Pancreas (tissue), 10 donors: Measurements from ENCODE around the gene FCER2. TPM values are rescaled to one million over a fixed set of nuclear protein-coding genes. Genes with fewer than 3 reads are reported as not detected.
A peak's percentile ranks its signal among the peaks of the same experiment; 100 is the strongest.

Experiments used
- ATAC-seq, 4 donors: fragments of 200-7000 bp; cut with Tn5 transposase; one replicate each; pipeline versions ENCODE4 v1.8.0 to v1.9.1; 2020; ENCODE audit warnings: mild to moderate bottlenecking in 4 of 4, moderate library complexity in 4 of 4
- DNase-seq, 6 donors: peaks; one replicate each; pipeline ENCODE4 v3.0.0-alpha.2; 2020
- FAIRE-seq: peaks from 2 replicates; lab custom pipeline; 2012; peaks lifted over from hg19 to GRCh38; lab: Jason Lieb, UNC
- H3K27ac ChIP-seq, 4 donors: fragments of 200-600 bp; sonication (generic); 1 replicate in 3 of 4; 2 replicates in 1 of 4; pipeline versions ENCODE4 v1.5.0 to v1.8.0; 2020
- H3K27me3 ChIP-seq, 4 donors: fragments of 200-600 bp; one replicate each; pipeline ENCODE4 v1.8.0; 2021
- H3K36me3 ChIP-seq, 3 donors: fragments of 200-600 bp; sonication (generic) in 1 of 3; one replicate each; pipeline versions ENCODE4 v1.5.0 to v1.8.0; 2020 to 2021
- H3K4me1 ChIP-seq, 3 donors: fragments of 200-600 bp; one replicate each; pipeline ENCODE4 v1.8.0; 2021
- H3K4me3 ChIP-seq, 4 donors: fragments of 200-600 bp; sonication (generic) in 2 of 4; one replicate each; pipeline versions ENCODE4 v1.5.0 to v1.8.0; 2020 to 2021
- H3K9me3 ChIP-seq, 4 donors: fragments of 200-600 bp; one replicate each; pipeline ENCODE4 v1.8.0; 2021
- WGBS, 2 donors: extraction: QIAGEN DNeasy Blood & Tissue Kit; methylation state at CpG; one replicate each; pipeline ENCODE4 v1.1.7; 2013; 5-methylcytosine and 5-hydroxymethylcytosine counted together
- intact Hi-C, 3 donors: fragments of 100-400 bp; cut with DNase I; formaldehyde crosslinking; loops; one replicate each; pipeline versions ENCODE4 v1.11.1 to v1.14.2; 2022
- polyA plus RNA-seq, 2 donors: library from polyadenylated mRNA; stranded (reverse); fragments of 200-250 nt; gene quantifications; one replicate each; pipeline ENCODE4 v1.2.3, GENCODE V29; 2013
- total RNA-seq, 6 donors: library from RNA; stranded (reverse); fragmentation: NEBNext Ultra II Directional in 4 of 6; extraction: Animal tissue kit (Norgen Biotek cat#: 25700) in 4 of 6; gene quantifications; one replicate each; pipeline versions ENCODE4 v1.2.1 to v1.2.4, GENCODE V29; 2021 to 2023
- TF ChIP-seq, protein P1 (sequence below), 4 donors: fragments of 200-600 bp; sonication (generic) in 3 of 4; IDR thresholded peaks; one replicate each; pipeline versions ENCODE4 v1.5.0 to v1.8.0; 2021; ENCODE audit warnings: antibody characterized with exemption in 4 of 4
- donor health status: healthy with polysubstance abuse.
- donor health status: DM: no; HTN: no; CAD: no; lungs with moderate emphysema.
- donor health status: DM: no; HTN: no; CAD: no.
- donor health status: control.
- donor health status: control.
- donor health status: Bipolar disorder and iron deficiency.
- donor health status: DM: yes; HTN: yes; CAD: no.
- donor health status: DM: no; HTN: no; CAD: no.
- donor health status: DM: no; HTN: no; CAD: no.
- donor health status: DM: yes; HTN: yes; CAD: no.

The FCER2 gene
- total and polyA plus RNA-seq, 8 donors: 0.08 to 0.51 (median 0.19) TPM; not detected in 5

- Histone ChIP-seq H3K36me3 (peaks cover 0 to 6% (median 0%) of the 10 kb centered on the region in 3 donors), H3K4me1 (peaks cover 0 to 3% (median 0%) of the 10 kb centered on the region in 3 donors), H3K27ac (no peak overlapping the region), H3K27me3 (no peaks in the 10 kb centered on the region), H3K4me3 (peak overlapping the region in 2 of 4 donors; percentile 99 to 100), H3K9me3 (no peaks in the 10 kb centered on the region)
- FAIRE-seq (no peak), ATAC-seq (no peak), DNase-seq (peak in 2 of 6 donors; percentile 28 to 49)
- TF ChIP-seq, protein P1, sequence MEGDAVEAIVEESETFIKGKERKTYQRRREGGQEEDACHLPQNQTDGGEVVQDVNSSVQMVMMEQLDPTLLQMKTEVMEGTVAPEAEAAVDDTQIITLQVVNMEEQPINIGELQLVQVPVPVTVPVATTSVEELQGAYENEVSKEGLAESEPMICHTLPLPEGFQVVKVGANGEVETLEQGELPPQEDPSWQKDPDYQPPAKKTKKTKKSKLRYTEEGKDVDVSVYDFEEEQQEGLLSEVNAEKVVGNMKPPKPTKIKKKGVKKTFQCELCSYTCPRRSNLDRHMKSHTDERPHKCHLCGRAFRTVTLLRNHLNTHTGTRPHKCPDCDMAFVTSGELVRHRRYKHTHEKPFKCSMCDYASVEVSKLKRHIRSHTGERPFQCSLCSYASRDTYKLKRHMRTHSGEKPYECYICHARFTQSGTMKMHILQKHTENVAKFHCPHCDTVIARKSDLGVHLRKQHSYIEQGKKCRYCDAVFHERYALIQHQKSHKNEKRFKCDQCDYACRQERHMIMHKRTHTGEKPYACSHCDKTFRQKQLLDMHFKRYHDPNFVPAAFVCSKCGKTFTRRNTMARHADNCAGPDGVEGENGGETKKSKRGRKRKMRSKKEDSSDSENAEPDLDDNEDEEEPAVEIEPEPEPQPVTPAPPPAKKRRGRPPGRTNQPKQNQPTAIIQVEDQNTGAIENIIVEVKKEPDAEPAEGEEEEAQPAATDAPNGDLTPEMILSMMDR (IDR thresholded peaks at IDR 0.05): no peak
- intact Hi-C loops: loop anchor here in 1 of 3 donors (5.0 kb wide), 1 partner anchor 115 kb away; no protein-coding TSS in a partner anchor
- WGBS, 2 donors: 81 to 83% methylated on average over 74 of the region's 74 CpGs
Measured at GRCh38 chr19:7682175-7682855, 19.6 kb downstream of the FCER2 start.

DNA sequence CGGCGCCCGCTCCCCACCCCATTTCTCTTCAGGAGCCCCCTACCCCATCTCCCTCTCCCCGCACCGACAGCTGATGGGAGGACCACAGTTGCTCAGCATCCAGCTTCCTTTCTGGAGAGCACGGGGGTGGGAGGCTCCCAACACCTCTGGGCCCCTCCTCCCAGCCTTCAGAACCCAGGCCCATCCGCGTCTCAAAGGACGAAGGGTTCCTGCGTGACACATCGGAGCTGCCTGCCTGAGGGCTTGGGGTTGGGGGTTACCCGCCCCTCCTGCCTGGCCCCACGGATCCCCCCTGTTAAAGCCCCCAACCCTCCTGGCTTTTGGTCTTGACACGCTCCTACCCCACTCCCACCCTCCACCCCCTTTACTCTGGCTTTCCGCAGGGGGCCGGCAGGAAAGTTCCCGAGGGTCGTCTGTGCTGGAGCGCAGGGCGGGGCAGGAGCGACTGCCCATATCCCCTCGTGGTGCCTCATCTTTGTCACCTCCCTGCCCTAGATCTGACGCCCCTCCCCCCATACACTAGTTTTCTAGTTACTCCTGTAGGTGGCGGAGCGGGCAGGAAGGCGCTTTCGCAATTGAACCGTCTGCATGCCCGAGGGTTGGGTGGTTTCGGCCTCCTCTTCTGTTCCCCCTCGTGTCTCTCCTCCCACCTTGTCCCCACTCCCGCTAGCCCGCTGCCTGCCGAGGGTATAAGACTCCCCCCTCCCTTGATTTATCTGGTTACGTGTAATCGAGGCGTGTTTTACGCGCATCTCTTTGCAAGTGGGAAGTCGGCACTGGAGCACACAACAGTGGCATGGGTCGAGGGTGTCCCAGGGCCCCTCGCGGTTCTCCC, 20.4 kb downstream of the FCER2 start:
- peaks cover 0 to 6% (median 0%) of the 10 kb centered on the region in 3 donors for H3K36me3 ChIP-seq
- H3K9me3 ChIP-seq: no peaks in the 10 kb centered on the region
- H3K4me1 ChIP-seq: peaks cover 0 to 3% (median 0%) of the 10 kb centered on the region in 3 donors
- WGBS, 2 donors: 5% methylated on average over 43 of the region's 43 CpGs
- intact Hi-C loops: loop anchor here in 1 of 3 donors (5.0 kb wide), 1 partner anchor 114 kb away; no protein-coding TSS in a partner anchor
- DNase-seq: peak; percentile 67 to 83 (median 74)
- H3K27me3 ChIP-seq: no peaks in the 10 kb centered on the region
- peak; percentile 70 to 83 (median 76) for ATAC-seq
- peak overlapping the region; percentile 99 to 100 (median 100) for H3K4me3 ChIP-seq
- peak overlapping the region in 2 of 4 donors; percentile 83 to 84 for H3K27ac ChIP-seq
- TF ChIP-seq, protein P1 (IDR thresholded peaks at IDR 0.05): peak in 2 of 4 donors; percentile 19 to 21
- no peak for FAIRE-seq

- peaks cover 0 to 6% (median 0%) of the 10 kb centered on the region in 3 donors for H3K36me3 ChIP-seq
- H3K4me3 ChIP-seq: peak within 1 kb of the TSS; percentile 99 to 100 (median 100)
- H3K9me3 ChIP-seq: no peaks in the 10 kb centered on the region
- intact Hi-C loops: loop anchor here in 1 of 3 donors (5.0 kb wide), 1 partner anchor 113 kb away; no protein-coding TSS in a partner anchor
- peaks cover 0 to 3% (median 0%) of the 10 kb centered on the region in 3 donors for H3K4me1 ChIP-seq
- TF ChIP-seq, protein P1 (IDR thresholded peaks at IDR 0.05): peak; percentile 97 to 98 (median 98)
- H3K27me3 ChIP-seq: no peaks in the 10 kb centered on the region
- FAIRE-seq: no peak
- peak; percentile 92 to 97 (median 96) for ATAC-seq
- DNase-seq: peak; percentile 78 to 97 (median 91)
- 0 to 1% methylated on average over 52 to 79 of the region's 79 CpGs for WGBS, 2 donors
- H3K27ac ChIP-seq: peak within 1 kb of the TSS; percentile 69 to 84 (median 78)
Measured at GRCh38 chr19:7680606-7681339, 21.2 kb downstream of the FCER2 start, which contains the start of gene TRAPPC5. TRAPPC5 (plus strand) TSS chr19:7680833; CDS start chr19:7682254, 1,421 bp downstream.

DNA sequence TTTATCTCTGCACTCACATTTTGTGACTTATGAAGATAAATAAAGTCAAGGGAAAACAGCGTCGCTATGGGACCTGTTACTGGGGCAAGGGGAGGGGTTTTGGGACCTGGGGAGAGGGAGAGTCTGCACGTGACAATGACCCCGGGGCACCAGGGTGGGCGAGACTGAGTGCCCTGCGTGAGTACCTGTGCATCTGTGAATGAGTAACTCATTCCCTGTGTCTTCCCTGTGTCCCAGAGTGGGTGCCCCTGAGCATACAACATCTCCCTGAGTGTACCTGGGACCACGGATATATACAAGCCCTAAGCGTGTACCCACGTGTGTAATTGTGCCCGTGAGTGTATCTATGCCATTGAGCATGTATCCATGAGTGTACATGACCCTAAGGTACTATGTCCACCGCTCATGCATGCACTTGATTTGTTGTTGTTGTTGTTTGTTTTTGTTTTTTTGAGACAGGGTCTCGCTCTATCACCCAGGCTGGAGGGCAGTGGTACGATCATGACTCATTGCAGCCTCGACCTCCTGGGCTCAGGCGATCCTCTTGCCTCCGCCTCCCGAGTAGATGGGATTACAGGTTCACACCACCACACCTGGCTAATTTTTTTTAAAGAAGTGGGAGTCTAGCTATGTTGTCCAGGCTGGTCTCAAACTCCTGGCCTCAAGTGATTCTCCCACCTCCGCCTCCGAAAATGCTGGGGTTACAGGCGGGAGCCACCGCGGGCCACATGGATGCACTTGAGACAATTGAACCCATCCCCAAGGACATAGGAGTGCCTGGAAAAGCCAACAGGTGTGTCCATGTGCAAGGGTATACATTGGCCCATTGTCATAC, 21.9 kb downstream of the FCER2 start:
- peaks cover 0 to 6% (median 0%) of the 10 kb centered on the region in 3 donors for H3K36me3 ChIP-seq
- H3K9me3 ChIP-seq: no peaks in the 10 kb centered on the region
- H3K4me1 ChIP-seq: peaks cover 0 to 3% (median 0%) of the 10 kb centered on the region in 3 donors
- no peak for DNase-seq
- peak overlapping the region; percentile 99 to 100 (median 100) for H3K4me3 ChIP-seq
- H3K27me3 ChIP-seq: no peaks in the 10 kb centered on the region
- 26 to 29% methylated on average over 22 of the region's 22 CpGs for WGBS, 2 donors
- no peak for FAIRE-seq
- TF ChIP-seq, protein P1 (IDR thresholded peaks at IDR 0.05): no peak
- ATAC-seq: no peak
- peak overlapping the region in 2 of 4 donors; percentile 73 to 83 for H3K27ac ChIP-seq
- intact Hi-C loops: loop anchor here in 2 of 3 donors (5.0 to 10.0 kb wide), 3 partner anchors 113 to 315 kb away; no protein-coding TSS in a partner anchor
